ENCODE data around the gene POMZP3.
A peak's percentile ranks its signal among the peaks of the same experiment; 100 is the strongest.
"Not testable (repeated sequence)": the region's sequence is repeated elsewhere in the genome, so short reads cannot be mapped to it uniquely, and the experiment has no call there.

Gene POMZP3

GRCh38 chr7:76586585-76587315, 40.3 kb downstream of the POMZP3 start:
- not testable (repeated sequence) for DNase-seq (ENCODE audit: low spot score)

GRCh38 chr7:76583636-76584281, 43.3 kb downstream of the POMZP3 start:
- not testable (repeated sequence) for DNase-seq (ENCODE audit: low spot score)

GRCh38 chr7:76582848-76583631, 44.0 kb downstream of the POMZP3 start:
- DNase-seq (ENCODE audit: low spot score), result not testable (repeated sequence)

- DNase-seq (ENCODE audit: low spot score), result not testable (repeated sequence)
Observed at GRCh38 chr7:76575919-76576655, 51.0 kb downstream of the POMZP3 start.

GRCh38 chr7:76575431-76575830, 51.6 kb downstream of the POMZP3 start:
- DNase-seq (ENCODE audit: low spot score), result not testable (repeated sequence)

- DNase-seq (ENCODE audit: low spot score), result not testable (repeated sequence)
Observed at GRCh38 chr7:76572296-76572695, 54.8 kb downstream of the POMZP3 start.

- not testable (repeated sequence) for DNase-seq (ENCODE audit: low spot score)
Observed at GRCh38 chr7:76570324-76570775, 56.7 kb downstream of the POMZP3 start.

GRCh38 chr7:76568742-76569141, 58.3 kb downstream of the POMZP3 start:
- DNase-seq (ENCODE audit: low spot score), result peak; percentile 68

- not testable (repeated sequence) for DNase-seq (ENCODE audit: low spot score)
Observed at GRCh38 chr7:76567753-76568152, 59.3 kb downstream of the POMZP3 start.

GRCh38 chr7:76567311-76567710, 59.8 kb downstream of the POMZP3 start:
- not testable (repeated sequence) for DNase-seq (ENCODE audit: low spot score)

GRCh38 chr7:76565001-76565400, 62.1 kb downstream of the POMZP3 start:
- not testable (repeated sequence) for DNase-seq (ENCODE audit: low spot score)

GRCh38 chr7:76561342-76561741, 65.7 kb downstream of the POMZP3 start:
- DNase-seq (ENCODE audit: low spot score), result not testable (repeated sequence)

- DNase-seq (ENCODE audit: low spot score), result not testable (repeated sequence)
Observed at GRCh38 chr7:76560157-76560556, 66.9 kb downstream of the POMZP3 start.

All from SW480 (cell line).